ENCODE data around the gene HNRNPR.

DNA sequence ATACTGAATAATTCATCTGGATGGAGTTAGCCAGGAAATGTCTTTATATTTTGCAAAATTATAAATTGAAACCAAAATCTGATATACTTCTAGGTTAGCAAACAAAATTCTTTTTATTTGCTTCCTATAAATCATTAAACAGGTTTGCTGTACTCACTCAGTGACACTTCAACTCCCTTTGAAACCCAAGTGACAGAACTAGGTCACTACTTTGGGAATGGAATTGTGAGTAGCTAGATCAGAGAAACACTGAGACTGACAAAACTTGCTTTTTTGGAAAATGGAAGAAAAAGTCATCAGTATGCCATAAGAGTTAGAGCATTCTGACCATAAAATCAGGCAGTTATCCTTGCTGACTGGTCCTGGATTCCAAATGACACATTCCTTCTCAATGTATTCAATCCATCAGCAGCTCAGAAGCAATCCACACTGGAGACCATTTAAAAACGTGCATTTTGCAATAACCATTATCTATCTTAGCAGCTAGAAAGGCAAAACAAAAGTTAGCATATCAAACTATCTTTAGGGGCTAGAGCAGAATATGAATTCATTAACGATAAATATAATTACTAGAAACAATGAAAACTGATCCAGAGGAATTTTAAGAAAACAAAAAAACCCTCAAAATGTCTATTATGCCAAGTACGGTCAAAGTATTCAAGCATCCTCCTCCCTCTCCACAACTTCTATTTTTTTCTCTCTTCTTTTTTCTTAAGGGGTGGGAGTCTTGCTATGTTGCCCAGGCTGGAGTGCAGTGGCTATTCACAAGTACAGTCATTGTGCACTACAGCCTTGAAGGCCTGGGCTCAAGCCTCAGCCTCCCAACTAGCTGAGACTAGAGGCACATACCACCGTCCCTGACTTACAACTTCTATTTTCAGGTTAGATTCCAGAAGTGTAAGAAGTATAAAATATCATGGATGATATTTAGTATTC, 60.1 kb downstream of the HNRNPR start:
- TF ChIP-seq, protein P1, sequence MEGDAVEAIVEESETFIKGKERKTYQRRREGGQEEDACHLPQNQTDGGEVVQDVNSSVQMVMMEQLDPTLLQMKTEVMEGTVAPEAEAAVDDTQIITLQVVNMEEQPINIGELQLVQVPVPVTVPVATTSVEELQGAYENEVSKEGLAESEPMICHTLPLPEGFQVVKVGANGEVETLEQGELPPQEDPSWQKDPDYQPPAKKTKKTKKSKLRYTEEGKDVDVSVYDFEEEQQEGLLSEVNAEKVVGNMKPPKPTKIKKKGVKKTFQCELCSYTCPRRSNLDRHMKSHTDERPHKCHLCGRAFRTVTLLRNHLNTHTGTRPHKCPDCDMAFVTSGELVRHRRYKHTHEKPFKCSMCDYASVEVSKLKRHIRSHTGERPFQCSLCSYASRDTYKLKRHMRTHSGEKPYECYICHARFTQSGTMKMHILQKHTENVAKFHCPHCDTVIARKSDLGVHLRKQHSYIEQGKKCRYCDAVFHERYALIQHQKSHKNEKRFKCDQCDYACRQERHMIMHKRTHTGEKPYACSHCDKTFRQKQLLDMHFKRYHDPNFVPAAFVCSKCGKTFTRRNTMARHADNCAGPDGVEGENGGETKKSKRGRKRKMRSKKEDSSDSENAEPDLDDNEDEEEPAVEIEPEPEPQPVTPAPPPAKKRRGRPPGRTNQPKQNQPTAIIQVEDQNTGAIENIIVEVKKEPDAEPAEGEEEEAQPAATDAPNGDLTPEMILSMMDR (IDR thresholded peaks at IDR 0.05; ENCODE audit: control extremely low read depth in 1 of 3, insufficient read depth in 1 of 3, low read depth in 1 of 3, low read length in 3 of 3) = no peak
- TF ChIP-seq TCF12 (IDR thresholded peaks at IDR 0.05; ENCODE audit: low read depth, low read length) (no peak), ZNF274 (IDR thresholded peaks at IDR 0.05; ENCODE audit: borderline replicate concordance, extremely low read depth, low read length) (no peak), JUN (IDR thresholded peaks at IDR 0.05; ENCODE audit: low read depth, low read length) (no peak), BRCA1 (IDR thresholded peaks at IDR 0.05; ENCODE audit: low read depth, low read length) (no peak), RXRA (IDR thresholded peaks at IDR 0.05; ENCODE audit: insufficient read depth, low read depth, low read length) (no peak), RAD21 (IDR thresholded peaks at IDR 0.05 in 1 of 2, conservative IDR thresholded peaks at IDR 0.05 in 1 of 2; ENCODE audit: low read depth in 2 of 2, low read length in 2 of 2) (no peak), GABPA (IDR thresholded peaks at IDR 0.05; ENCODE audit: borderline replicate concordance, insufficient read depth, low read length) (no peak), TBP (IDR thresholded peaks at IDR 0.05; ENCODE audit: low read depth, low read length) (no peak), HDAC2 (IDR thresholded peaks at IDR 0.05; ENCODE audit: borderline replicate concordance in 1 of 2, low read depth in 2 of 2, low read length in 2 of 2) (no peak), TAF1 (IDR thresholded peaks at IDR 0.05; ENCODE audit: low read depth, low read length) (no peak), POLR2AphosphoS5 (IDR thresholded peaks at IDR 0.05; ENCODE audit: low read depth, low read length) (no peak), YY1 (IDR thresholded peaks at IDR 0.05; ENCODE audit: low read depth, low read length) (no peak)
